K562 (cell line): ENCODE results near the gene TCAP. TPM values are rescaled to one million over a fixed set of nuclear protein-coding genes. Genes with fewer than 3 reads are reported as not detected.
A peak's percentile ranks its signal among the peaks of the same experiment; 100 is the strongest.

Source experiments
- ATAC-seq: fragments of 200-7000 bp; cut with Tn5 transposase; 3 replicates; pipeline ENCODE4 v1.9.1; 2020; ENCODE audit warnings: moderate library complexity
- BruUV-seq: library from RNA; stranded (reverse); fragments of 400-500 nt; replicated peaks from 2 replicates; lab custom pipeline; 2021; lab: Mats Ljungman, UMichigan
- CTCF ChIA-PET: fragments of 300-600 bp; formaldehyde crosslinking; extraction: SDS; loops from one replicate; lab custom pipeline; 2021; ENCODE audit warnings: low intra/inter-chr PET ratio; lab: Yijun Ruan, JAX
- POLR2A ChIA-PET: fragments of 300-600, 350-650 bp; sonication (Branson Sonifier 250); formaldehyde crosslinking; extraction: SDS; loops from one replicate; lab custom pipeline; 2021; ENCODE audit warnings: antibody characterized with exemption, inconsistent platforms; lab: Yijun Ruan, JAX
- DNase-seq, 4 experiments: peaks; one replicate each; pipeline versions ENCODE4 v3.0.0 to v3.0.0-alpha.2; 2011 to 2018; ENCODE audit warnings: low spot score in 3 of 4, mixed read lengths in 3 of 4; ENCODE audit errors: extremely low read depth in 1 of 4
- FAIRE-seq: peaks from 2 replicates; lab custom pipeline; 2011; peaks lifted over from hg19 to GRCh38; lab: Jason Lieb, UNC
- H2AFZ ChIP-seq: 2 replicates; pipeline ENCODE4 v1.6.0; 2011; ENCODE audit warnings: low read depth, low read length, control low read depth, inconsistent platforms
- H3K27ac ChIP-seq: fragments of 200-600 bp; 3 replicates; pipeline ENCODE4 v1.8.0; 2011; ENCODE audit warnings: low read depth, mild to moderate bottlenecking, control low read depth, inconsistent platforms, low read length, moderate library complexity, mixed read lengths; ENCODE audit errors: extremely low read depth
- H3K27me3 ChIP-seq, 2 experiments: fragments of 300-600 bp in 1 of 2; 2 replicates in 1 of 2; 3 replicates in 1 of 2; pipeline versions ENCODE4 v1.6.0 to v1.8.0; 2011; ENCODE audit warnings: inconsistent platforms in 2 of 2, low read length in 2 of 2, mild to moderate bottlenecking in 1 of 2, mixed read lengths in 1 of 2, moderate library complexity in 1 of 2; ENCODE audit not compliant: control insufficient read depth in 2 of 2, insufficient read depth in 2 of 2
- H3K36me3 ChIP-seq: fragments of 300-600 bp; 3 replicates; pipeline ENCODE4 v1.8.0; 2011; ENCODE audit warnings: mild to moderate bottlenecking, low read length, inconsistent platforms; ENCODE audit not compliant: control insufficient read depth, insufficient read depth
- H3K4me1 ChIP-seq, 2 experiments: fragments of 200-600 bp in 1 of 2; replicated peaks in 1 of 2; 2 replicates in 1 of 2; 3 replicates in 1 of 2; pipeline versions ENCODE4 v1.5.1 to v1.8.0; 2011; ENCODE audit warnings: inconsistent platforms in 2 of 2, low read length in 2 of 2, mild to moderate bottlenecking in 1 of 2, mixed read lengths in 1 of 2, moderate library complexity in 1 of 2; ENCODE audit not compliant: control insufficient read depth in 2 of 2, insufficient read depth in 2 of 2
- H3K4me2 ChIP-seq: 2 replicates; pipeline ENCODE4 v1.6.1; 2011; ENCODE audit warnings: low read length, control low read depth, inconsistent platforms, mixed read lengths; ENCODE audit not compliant: insufficient read depth
- H3K4me3 ChIP-seq: fragments of 200-600 bp; sonication (generic), shearing (Covaris generic); 2 replicates; pipeline ENCODE4 v1.5.1; 2016; ENCODE audit warnings: control low read depth, inconsistent platforms
- H3K79me2 ChIP-seq: fragments of 200-600 bp; 3 replicates; pipeline ENCODE4 v1.8.0; 2011; ENCODE audit warnings: low read length, inconsistent platforms; ENCODE audit not compliant: control insufficient read depth, insufficient read depth
- H3K9ac ChIP-seq, 2 experiments: 2 replicates each; pipeline versions ENCODE4 v1.6.0 to v1.6.1; 2011; ENCODE audit warnings: low read depth in 2 of 2, low read length in 2 of 2, control low read depth in 1 of 2, inconsistent platforms in 1 of 2, mild to moderate bottlenecking in 1 of 2, mixed read lengths in 1 of 2; ENCODE audit not compliant: insufficient read depth in 1 of 2
- H3K9me1 ChIP-seq: one replicate; pipeline ENCODE4 v1.6.0; 2011; ENCODE audit warnings: inconsistent platforms, mild to moderate bottlenecking, low read length, moderate library complexity; ENCODE audit not compliant: control insufficient read depth, insufficient read depth
- H3K9me3 ChIP-seq: replicated peaks from 2 replicates; pipeline ENCODE4 v1.5.1; 2011; ENCODE audit warnings: low read depth, low read length, inconsistent platforms; ENCODE audit not compliant: control insufficient read depth, insufficient read depth
- H4K20me1 ChIP-seq: replicated peaks from 2 replicates; pipeline ENCODE4 v1.6.1; 2011; ENCODE audit warnings: low read length, inconsistent platforms, mixed read lengths; ENCODE audit not compliant: control insufficient read depth, insufficient read depth
- CSDE1 ChIP-seq, 2 experiments: fragments of 450-650 bp; IDR thresholded peaks; 2 replicates each; pipeline ENCODE4 v1.6.1; 2016; ENCODE audit warnings: mild to moderate bottlenecking in 1 of 2
- FOXK2 ChIP-seq, 2 experiments: fragments of 450-650 bp; IDR thresholded peaks in 1 of 2; conservative IDR thresholded peaks in 1 of 2; 2 replicates each; pipeline ENCODE4 v1.6.1; 2016; ENCODE audit warnings: low read depth in 2 of 2, mild to moderate bottlenecking in 1 of 2
- GATA2 ChIP-seq: sonication (generic); formaldehyde crosslinking; IDR thresholded peaks from 2 replicates; pipeline ENCODE4 v1.4.0; 2020; ENCODE audit warnings: mild to moderate bottlenecking, missing genetic modification reagents
- MAFF ChIP-seq: IDR thresholded peaks from 2 replicates; pipeline ENCODE4 v1.6.1; 2012; ENCODE audit warnings: low read length, improper control_type of control experiment
- TAF7 ChIP-seq: fragments of 450-650 bp; IDR thresholded peaks from 2 replicates; pipeline ENCODE4 v1.6.1; 2016; ENCODE audit warnings: missing genetic modification characterization, missing compliant biosample characterization
- TEAD1 ChIP-seq, 2 experiments: fragments of 450-650 bp in 1 of 2; sonication (generic) in 1 of 2; formaldehyde crosslinking; IDR thresholded peaks; 2 replicates each; pipeline versions ENCODE4 v1.4.0 to v1.8.0; 2020 to 2022; ENCODE audit warnings: mild to moderate bottlenecking in 2 of 2, missing genetic modification reagents in 1 of 2
- ZNF121 ChIP-seq: sonication (generic); formaldehyde crosslinking; conservative IDR thresholded peaks from 2 replicates; pipeline ENCODE4 v1.8.0; 2022; ENCODE audit warnings: missing genetic modification reagents
- WGBS: fragments of 100-300 bp; shearing (Covaris generic); methylation state at CpG from one replicate; pipeline ENCODE4 v1.1.6; 2016; ENCODE audit warnings: low coverage, mixed read lengths; ENCODE audit not compliant: insufficient coverage; ENCODE audit errors: missing lambda C conversion rate; 5-methylcytosine and 5-hydroxymethylcytosine counted together
- in situ Hi-C: fragments of 300-500 bp; cut with MboI; formaldehyde crosslinking; loops from 4 replicates; pipeline ENCODE4 v1.15.0; 2018; ENCODE audit warnings: inconsistent platforms, mixed read lengths
- intact Hi-C: fragments of 100-400 bp; cut with micrococcal nuclease; formaldehyde crosslinking; loops from 2 replicates; pipeline ENCODE4 v1.14.2; 2022
- polyA plus RNA-seq, 8 experiments: library from polyadenylated mRNA; depleted of rRNA in 4 of 8; stranded (reverse) in 5 of 8; unstranded in 3 of 8; fragments of >200 nt; fragmentation: Nextera tagmentation in 2 of 8; fragmentation: Illumina TruSeq in 1 of 8; extraction: Ambion mirVana in 2 of 8; extraction: Trizol in 1 of 8; gene quantifications; 2 replicates each; pipeline versions ENCODE4 v1.2.1 to v1.2.3, GENCODE V29; 2011 to 2014; ENCODE audit warnings: inconsistent platforms in 1 of 8, missing spikeins in 1 of 8
- total RNA-seq, 7 experiments: library from RNA; depleted of rRNA in 6 of 7; stranded (reverse); fragments of >200 nt in 6 of 7; fragmentation: Illumina TruSeq in 2 of 7; extraction: Trizol in 2 of 7; gene quantifications; 2 replicates each; pipeline versions ENCODE4 v1.2.1 to v1.2.3, GENCODE V29; 2011 to 2021; ENCODE audit warnings: low replicate concordance in 1 of 7

TCAP gene
- total and polyA plus RNA-seq, 9 of the 15 experiments (the other 6 are each of a cell fraction or from before 2014, with no cell fraction given) = 0.33 to 1.4 (median 0.82) TPM; not detected in 2

DNA sequence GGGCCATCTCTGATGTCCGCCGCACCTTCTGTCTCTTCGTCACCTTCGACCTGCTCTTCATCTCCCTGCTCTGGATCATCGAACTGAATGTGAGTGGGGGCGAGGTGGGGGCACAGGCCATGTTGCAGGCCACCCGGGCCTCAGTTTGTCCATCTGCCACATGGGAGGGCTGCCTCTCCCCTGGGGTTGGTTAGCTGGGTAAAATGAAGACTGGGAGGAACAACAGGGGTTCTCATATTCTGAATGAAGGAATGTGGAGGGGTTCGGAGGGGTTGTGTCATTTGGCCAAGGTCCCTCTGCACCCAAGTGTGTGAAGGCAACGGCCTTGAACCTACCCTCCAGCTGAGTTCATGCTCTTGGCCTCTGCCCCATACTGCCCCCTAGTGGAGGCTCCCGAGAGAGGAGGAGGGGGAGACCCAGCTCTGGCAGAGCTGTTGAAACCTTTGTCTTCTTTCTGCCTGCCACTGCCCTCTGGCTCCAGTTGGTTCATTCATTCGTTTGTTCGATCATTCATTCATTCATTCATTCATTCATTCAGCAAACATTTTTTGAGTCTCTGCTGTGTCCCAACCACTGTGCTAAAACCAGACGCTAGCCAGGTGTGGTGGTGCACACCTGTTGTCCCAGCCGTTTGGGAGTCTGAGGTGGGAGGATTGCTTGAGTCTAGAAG lies 11.4 kb upstream of the TCAP start (continued):
- TF ChIP-seq MAFF = no peak
- TF ChIP-seq TAF7 (tag) = peak; percentile 27; the same call in 1 of the 2 replicates
- TF ChIP-seq GATA2 (CRISPR knock-in tag) = no peak
- TF ChIP-seq CSDE1 (IDR thresholded peaks at IDR 0.05) = no peak

- TF ChIP-seq TEAD1 (CRISPR knock-in tag; IDR thresholded peaks at IDR 0.05) (no peak), ZNF121 (CRISPR knock-in tag) (peak; percentile 78), FOXK2 (conservative IDR thresholded peaks at IDR 0.05 in 1 of 2, IDR thresholded peaks at IDR 0.05 in 1 of 2; ENCODE audit: low read depth in 2 of 2) (no peak)
- DNase-seq (no peak), FAIRE-seq (no peak), ATAC-seq (no peak)
- H3K4me2 ChIP-seq = no peak overlapping the region
- CTCF ChIA-PET = interaction anchor here (0.6 to 3.3 kb wide), 2 partner anchors 33 to 520 kb away, joined by 3 to 38 read pairs; no protein-coding TSS in a partner anchor
- H3K27me3 ChIP-seq = no peaks in the 10 kb centered on the region
- H3K79me2 ChIP-seq = peaks cover 40% of the 10 kb centered on the region
- no peak overlapping the region for H3K9ac ChIP-seq
- POLR2A ChIA-PET = interaction anchor here (0.6 to 1.1 kb wide), 4 partner anchors 14 to 645 kb away, joined by 3 to 4 read pairs (median 3); no protein-coding TSS in a partner anchor
- peaks cover 36 to 54% of the 10 kb centered on the region in 2 experiments for H3K4me1 ChIP-seq
- no peak overlapping the region for H3K27ac ChIP-seq
- H3K36me3 ChIP-seq = peaks cover 58% of the 10 kb centered on the region
- no peaks in the 10 kb centered on the region for H3K9me1 ChIP-seq
- H3K4me3 ChIP-seq = no peak overlapping the region
- no TSS peak for BruUV-seq
- intact Hi-C loops (no loop called here), in situ Hi-C loops (no loop called here)
- no peak overlapping the region for H2AFZ ChIP-seq
- H4K20me1 ChIP-seq = no peaks in the 10 kb centered on the region
- no peaks in the 10 kb centered on the region for H3K9me3 ChIP-seq
- WGBS = 62% methylated on average over 2 of the region's 2 CpGs
Measured at GRCh38 chr17:39655105-39655504, 10.0 kb upstream of the TCAP start.
